HEK293 (cell line): ENCODE measurements around the gene GEMIN7.

Experiments used
- CTCF ChIA-PET: fragments of 350-600 bp; formaldehyde crosslinking; extraction: SDS; loops from one replicate; lab custom pipeline; 2021; ENCODE audit warnings: antibody characterized with exemption; lab: Yijun Ruan, JAX
- POLR2A ChIA-PET: fragments of 300-600 bp; formaldehyde crosslinking; extraction: SDS; loops from one replicate; lab custom pipeline; 2020; ENCODE audit warnings: antibody characterized with exemption, inconsistent platforms; lab: Yijun Ruan, JAX
- H3K27ac ChIP-seq: fragments of 200-500 bp; sonication (Bioruptor generic); 2 replicates; pipeline ENCODE4 v1.5.1; 2014; ENCODE audit warnings: low read depth, low read length, control low read depth, inconsistent platforms; ENCODE audit errors: extremely low read depth
- H3K36me3 ChIP-seq, 2 experiments: fragments of 200-500 bp in 1 of 2; sonication (Bioruptor generic) in 1 of 2; 1 replicate in 1 of 2; 2 replicates in 1 of 2; pipeline ENCODE4 v1.5.1; 2014 to 2017; ENCODE audit warnings: inconsistent platforms in 2 of 2, low read length in 2 of 2; ENCODE audit not compliant: control insufficient read depth in 2 of 2, insufficient read depth in 1 of 2
- H3K4me1 ChIP-seq: fragments of 200-500 bp; sonication (Bioruptor generic); 2 replicates; pipeline ENCODE4 v1.5.1; 2014; ENCODE audit warnings: mild to moderate bottlenecking, low read length, inconsistent platforms; ENCODE audit not compliant: control insufficient read depth, insufficient read depth
- H3K4me3 ChIP-seq: 2 replicates; pipeline ENCODE4 v1.5.1; 2011; ENCODE audit warnings: low read depth, mild to moderate bottlenecking, control low read depth, low read length, moderate library complexity
- H3K9me3 ChIP-seq: fragments of 200-500 bp; sonication (Bioruptor generic); 2 replicates; pipeline ENCODE4 v1.5.1; 2014; ENCODE audit warnings: low read depth, low read length, inconsistent platforms; ENCODE audit not compliant: control insufficient read depth, insufficient read depth
- GLIS1 ChIP-seq: fragments of 450-650 bp; formaldehyde crosslinking; IDR thresholded peaks from 2 replicates; pipeline ENCODE4 v1.5.1; 2016; ENCODE audit warnings: missing biosample characterization, missing genetic modification characterization
- IKZF3 ChIP-seq: fragments of 450-650 bp; IDR thresholded peaks from 2 replicates; pipeline ENCODE4 v1.5.0; 2018; ENCODE audit warnings: missing biosample characterization, mild to moderate bottlenecking, missing genetic modification characterization, moderate library complexity
- KLF8 ChIP-seq: fragments of 450-650 bp; formaldehyde crosslinking; IDR thresholded peaks from 2 replicates; pipeline ENCODE4 v1.5.1; 2016; ENCODE audit warnings: missing biosample characterization, missing genetic modification characterization
- KLF9 ChIP-seq: fragments of 450-650 bp; formaldehyde crosslinking; IDR thresholded peaks from 2 replicates; pipeline ENCODE4 v1.5.1; 2016; ENCODE audit warnings: missing biosample characterization, missing genetic modification characterization, low read depth
- PRDM10 ChIP-seq: fragments of 450-650 bp; formaldehyde crosslinking; IDR thresholded peaks from 2 replicates; pipeline ENCODE4 v1.5.1; 2016; ENCODE audit warnings: missing biosample characterization, missing genetic modification characterization
- PRDM4 ChIP-seq: fragments of 450-650 bp; formaldehyde crosslinking; IDR thresholded peaks from 2 replicates; pipeline ENCODE4 v1.5.1; 2017; ENCODE audit warnings: missing biosample characterization, missing genetic modification characterization
- SP2 ChIP-seq: fragments of 450-650 bp; formaldehyde crosslinking; IDR thresholded peaks from 2 replicates; pipeline ENCODE4 v1.5.1; 2016; ENCODE audit warnings: missing biosample characterization, missing genetic modification characterization
- SP7 ChIP-seq: fragments of 450-650 bp; formaldehyde crosslinking; IDR thresholded peaks from 2 replicates; pipeline ENCODE4 v1.5.1; 2016; ENCODE audit warnings: missing biosample characterization, missing genetic modification characterization
- ZBTB10 ChIP-seq: fragments of 450-650 bp; formaldehyde crosslinking; IDR thresholded peaks from 2 replicates; pipeline ENCODE4 v1.5.1; 2016; ENCODE audit warnings: missing biosample characterization, missing genetic modification characterization
- ZBTB17 ChIP-seq: fragments of 450-650 bp; formaldehyde crosslinking; IDR thresholded peaks from 2 replicates; pipeline ENCODE4 v1.5.1; 2016; ENCODE audit warnings: missing biosample characterization, missing genetic modification characterization
- ZBTB8A ChIP-seq: fragments of 450-650 bp; formaldehyde crosslinking; IDR thresholded peaks from 2 replicates; pipeline ENCODE4 v1.5.1; 2016; ENCODE audit warnings: missing biosample characterization, missing genetic modification characterization
- ZEB2 ChIP-seq: fragments of 450-650 bp; formaldehyde crosslinking; IDR thresholded peaks from 2 replicates; pipeline ENCODE4 v1.5.1; 2016; ENCODE audit warnings: missing biosample characterization, missing genetic modification characterization
- ZFP3 ChIP-seq: fragments of 450-650 bp; formaldehyde crosslinking; IDR thresholded peaks from 2 replicates; pipeline ENCODE4 v1.5.1; 2016; ENCODE audit warnings: low read depth, missing biosample characterization, missing genetic modification characterization
- ZNF18 ChIP-seq: fragments of 450-650 bp; formaldehyde crosslinking; IDR thresholded peaks from 2 replicates; pipeline ENCODE4 v1.5.1; 2016; ENCODE audit warnings: missing biosample characterization, missing genetic modification characterization
- ZNF184 ChIP-seq: fragments of 450-650 bp; IDR thresholded peaks from 2 replicates; pipeline ENCODE4 v1.5.1; 2018; ENCODE audit warnings: missing biosample characterization, mild to moderate bottlenecking, missing genetic modification characterization
- ZNF292 ChIP-seq: fragments of 450-650 bp; formaldehyde crosslinking; IDR thresholded peaks from 2 replicates; pipeline ENCODE4 v1.5.1; 2016; ENCODE audit warnings: low read depth, missing biosample characterization, missing genetic modification characterization, borderline replicate concordance
- ZNF335 ChIP-seq: fragments of 450-650 bp; formaldehyde crosslinking; conservative IDR thresholded peaks from 2 replicates; pipeline ENCODE4 v1.5.1; 2016; ENCODE audit warnings: missing biosample characterization, missing genetic modification characterization
- ZNF341 ChIP-seq: fragments of 450-650 bp; formaldehyde crosslinking; IDR thresholded peaks from 2 replicates; pipeline ENCODE4; 2016; ENCODE audit warnings: low read depth, missing biosample characterization, missing genetic modification characterization
- ZNF416 ChIP-seq: fragments of 450-650 bp; formaldehyde crosslinking; IDR thresholded peaks from 2 replicates; pipeline ENCODE4 v1.5.1; 2016; ENCODE audit warnings: missing biosample characterization, missing genetic modification characterization
- ZNF501 ChIP-seq: fragments of 450-650 bp; formaldehyde crosslinking; IDR thresholded peaks from 2 replicates; pipeline ENCODE4 v1.5.1; 2016; ENCODE audit warnings: missing biosample characterization, missing genetic modification characterization
- ZNF558 ChIP-seq: fragments of 450-650 bp; formaldehyde crosslinking; IDR thresholded peaks from 2 replicates; pipeline ENCODE4 v1.5.1; 2016; ENCODE audit warnings: missing biosample characterization, missing genetic modification characterization
- ZNF621 ChIP-seq: fragments of 450-650 bp; formaldehyde crosslinking; IDR thresholded peaks from 2 replicates; pipeline ENCODE4 v1.5.1; 2017; ENCODE audit warnings: missing biosample characterization, missing genetic modification characterization
- ZNF660 ChIP-seq: fragments of 450-650 bp; IDR thresholded peaks from 2 replicates; pipeline ENCODE4 v1.5.1; 2018; ENCODE audit warnings: missing biosample characterization, mild to moderate bottlenecking, missing genetic modification characterization
- ZNF76 ChIP-seq: fragments of 450-650 bp; formaldehyde crosslinking; IDR thresholded peaks from 2 replicates; pipeline ENCODE4; 2016; ENCODE audit warnings: low read depth, missing biosample characterization, missing genetic modification characterization, borderline replicate concordance
- ZNF792 ChIP-seq: fragments of 450-650 bp; formaldehyde crosslinking; IDR thresholded peaks from 2 replicates; pipeline ENCODE4 v1.5.1; 2016; ENCODE audit warnings: missing biosample characterization, missing genetic modification characterization
- ZSCAN30 ChIP-seq: fragments of 450-650 bp; IDR thresholded peaks from 2 replicates; pipeline ENCODE4 v1.5.1; 2018; ENCODE audit warnings: missing biosample characterization, mild to moderate bottlenecking, missing genetic modification characterization, moderate library complexity
- ZXDB ChIP-seq: fragments of 450-650 bp; formaldehyde crosslinking; IDR thresholded peaks from 2 replicates; pipeline ENCODE4 v1.5.1; 2016; ENCODE audit warnings: missing biosample characterization, missing genetic modification characterization

GEMIN7 gene

GRCh38 chr19:45076029-45076850, 2.8 kb upstream of the GEMIN7 start, which contains the start of gene ZNF296:
TSS of gene ZNF296 (minus strand) at chr19:45076478. CDS start at chr19:45076373, 105 bp downstream.
- POLR2A ChIA-PET: interaction anchor here (0.7 to 1.2 kb wide), 5 partner anchors 13 to 199 kb away, joined by 3 to 11 read pairs (median 4); partner anchors contain the start of gene PPP1R37
- peaks cover 12 to 17% of the 10 kb centered on the region in 2 experiments; a peak in 2 of 3 replicates for H3K36me3 ChIP-seq
- CTCF ChIA-PET: interaction anchor here (0.9 to 1.9 kb wide), 3 partner anchors 17 to 50 kb away, joined by 3 to 6 read pairs (median 3); no protein-coding TSS in a partner anchor
- H3K9me3 ChIP-seq: no peaks in the 10 kb centered on the region
- peak within 1 kb of the TSS; percentile 22 for H3K4me3 ChIP-seq
- peak within 1 kb of the TSS; percentile 53 for H3K27ac ChIP-seq
- peaks cover 18% of the 10 kb centered on the region for H3K4me1 ChIP-seq
- peak; percentile 82 for TF ChIP-seq ZNF660 (tag by site-specific recombination)
- TF ChIP-seq ZNF501 (tag by site-specific recombination): 0 out of 2 replicates have a peak, but pooled peaks have one; percentile 29
- no peak for TF ChIP-seq ZNF184 (tag by site-specific recombination)
- peak; percentile 74 for TF ChIP-seq ZNF18 (tag by site-specific recombination)
- no peak for TF ChIP-seq IKZF3 (tag by site-specific recombination)
- TF ChIP-seq ZNF792: no peak
- TF ChIP-seq ZNF558 (tag by site-specific recombination): no peak
- peak; percentile 90; the same call in 1 of the 2 replicates for TF ChIP-seq ZBTB10
- no peak for TF ChIP-seq ZNF341 (tag by site-specific recombination)
- TF ChIP-seq ZNF416 (tag by site-specific recombination): no peak
- peak; percentile 71 for TF ChIP-seq ZFP3 (tag by site-specific recombination)
- TF ChIP-seq ZXDB: 0 out of 2 replicates have a peak, but pooled peaks have one; percentile 51
- peak; percentile 43; the same call in 1 of the 2 replicates for TF ChIP-seq GLIS1 (tag by site-specific recombination)
- peak; percentile 96 for TF ChIP-seq ZNF335 (tag by site-specific recombination)
- TF ChIP-seq ZSCAN30: peak; percentile 58; the same call in 1 of the 2 replicates
- 0 out of 2 replicates have a peak, but pooled peaks have one; percentile 25 for TF ChIP-seq PRDM10 (tag by site-specific recombination)
- peak; percentile 53; the same call in 1 of the 2 replicates for TF ChIP-seq ZNF76 (tag by site-specific recombination)
- 0 out of 2 replicates have a peak, but pooled peaks have one; percentile 14 for TF ChIP-seq SP7 (tag by site-specific recombination)
- TF ChIP-seq KLF9: peak; percentile 60
- peak; percentile 22 for TF ChIP-seq ZBTB17 (tag by site-specific recombination)
- peak; percentile 85 for TF ChIP-seq PRDM4
- TF ChIP-seq ZNF621 (tag by site-specific recombination): no peak
- no peak for TF ChIP-seq ZNF292
- peak; percentile 62 for TF ChIP-seq ZEB2 (tag by site-specific recombination)
- peak; percentile 62 for TF ChIP-seq SP2 (tag by site-specific recombination)
- peak; percentile 90; the same call in 1 of the 2 replicates for TF ChIP-seq KLF8 (tag by site-specific recombination)
- peak; percentile 23 for TF ChIP-seq ZBTB8A (tag by site-specific recombination)
